VCaP (cell line): ENCODE data around the gene OSTF1.

Source experiments
- H3K27ac ChIP-seq: fragments of 450-650 bp; 2 replicates; pipeline ENCODE4 v1.5.1; 2017
- CTCF ChIP-seq: fragments of 450-650 bp; conservative IDR thresholded peaks from 2 replicates; pipeline ENCODE4 v1.5.1; 2017; ENCODE audit warnings: mild to moderate bottlenecking, moderate library complexity

The OSTF1 gene

GRCh38 chr9:75123696-75124095 lies 35.4 kb downstream of the OSTF1 start:
- no peak for TF ChIP-seq CTCF
- H3K27ac ChIP-seq: no peak overlapping the region

GRCh38 chr9:75128535-75128934 lies 40.2 kb downstream of the OSTF1 start:
- TF ChIP-seq CTCF: no peak
- no peak overlapping the region for H3K27ac ChIP-seq

- no peak overlapping the region for H3K27ac ChIP-seq
- no peak for TF ChIP-seq CTCF
Observed at GRCh38 chr9:75130172-75130571, 41.9 kb downstream of the OSTF1 start.

GRCh38 chr9:75130621-75131230 lies 42.4 kb downstream of the OSTF1 start:
- no peak for TF ChIP-seq CTCF
- H3K27ac ChIP-seq: no peak overlapping the region

GRCh38 chr9:75131700-75132099 lies 43.4 kb downstream of the OSTF1 start:
- no peak for TF ChIP-seq CTCF
- H3K27ac ChIP-seq: no peak overlapping the region

- no peak overlapping the region for H3K27ac ChIP-seq
- no peak for TF ChIP-seq CTCF
Observed at GRCh38 chr9:75132244-75132643, 43.9 kb downstream of the OSTF1 start.

GRCh38 chr9:75133396-75133795 lies 45.1 kb downstream of the OSTF1 start:
- no peak for TF ChIP-seq CTCF
- H3K27ac ChIP-seq: no peak overlapping the region
